ENCODE measurements around the gene OXCT1. TPM values are rescaled to one million over a fixed set of nuclear protein-coding genes. Genes with fewer than 3 reads are reported as not detected.

Gene OXCT1
- total RNA-seq, 1 donor, result 39.4 TPM

- Histone ChIP-seq H3K27me3 (ENCODE audit: insufficient read depth, low read length) (no peaks in the 10 kb centered on the region), H3K36me3 (ENCODE audit: insufficient read depth, low read length) (no peaks in the 10 kb centered on the region), H4K20me1 (ENCODE audit: insufficient read depth, low read length) (no peaks in the 10 kb centered on the region), H3K27ac (ENCODE audit: low read depth, low read length) (peak overlapping the region; percentile 78), H2AFZ (ENCODE audit: low read length) (no peak overlapping the region), H3K9me3 (ENCODE audit: low read depth, low read length) (no peaks in the 10 kb centered on the region), H3K4me1 (ENCODE audit: insufficient read depth, low read length) (peaks cover 46% of the 10 kb centered on the region), H3K4me2 (ENCODE audit: insufficient read depth, low read length) (peak overlapping the region; percentile 64), H3K4me3 (ENCODE audit: insufficient read depth, low read length) (no peak overlapping the region), H3K79me2 (ENCODE audit: insufficient read depth, low read length) (no peaks in the 10 kb centered on the region)
- TF ChIP-seq CTCF (IDR thresholded peaks at IDR 0.05; ENCODE audit: extremely low read depth, low read depth, low read length), result no peak
- no peak for DNase-seq (ENCODE audit: insufficient read length, low spot score, missing footprints)
Observed at GRCh38 chr5:41788941-41789368, 81.3 kb downstream of the OXCT1 start.

- H3K36me3 ChIP-seq (ENCODE audit: insufficient read depth, low read length), result no peaks in the 10 kb centered on the region
- H3K4me2 ChIP-seq (ENCODE audit: insufficient read depth, low read length), result no peak overlapping the region
- no peak overlapping the region for H2AFZ ChIP-seq (ENCODE audit: low read length)
- H4K20me1 ChIP-seq (ENCODE audit: insufficient read depth, low read length), result no peaks in the 10 kb centered on the region
- H3K79me2 ChIP-seq (ENCODE audit: insufficient read depth, low read length), result no peaks in the 10 kb centered on the region
- TF ChIP-seq CTCF (IDR thresholded peaks at IDR 0.05; ENCODE audit: extremely low read depth, low read depth, low read length), result no peak
- DNase-seq (ENCODE audit: insufficient read length, low spot score, missing footprints), result no peak
- no peaks in the 10 kb centered on the region for H3K27me3 ChIP-seq (ENCODE audit: insufficient read depth, low read length)
- H3K9me3 ChIP-seq (ENCODE audit: low read depth, low read length), result no peaks in the 10 kb centered on the region
- no peak overlapping the region for H3K27ac ChIP-seq (ENCODE audit: low read depth, low read length)
- peaks cover 36% of the 10 kb centered on the region for H3K4me1 ChIP-seq (ENCODE audit: insufficient read depth, low read length)
- no peak overlapping the region for H3K4me3 ChIP-seq (ENCODE audit: insufficient read depth, low read length)
Observed at GRCh38 chr5:41787265-41787664, 83.0 kb downstream of the OXCT1 start.

- TF ChIP-seq CTCF (IDR thresholded peaks at IDR 0.05; ENCODE audit: extremely low read depth, low read depth, low read length), result no peak
- H3K4me3 ChIP-seq (ENCODE audit: insufficient read depth, low read length), result no peak overlapping the region
- no peak for DNase-seq (ENCODE audit: insufficient read length, low spot score, missing footprints)
Observed at GRCh38 chr5:41785061-41785460, 85.2 kb downstream of the OXCT1 start.

GRCh38 chr5:41778410-41778809 is 91.8 kb downstream of the OXCT1 start:
- no peak for DNase-seq (ENCODE audit: insufficient read length, low spot score, missing footprints)
- H3K9me3 ChIP-seq (ENCODE audit: low read depth, low read length), result no peaks in the 10 kb centered on the region
- peaks cover 11% of the 10 kb centered on the region for H3K4me1 ChIP-seq (ENCODE audit: insufficient read depth, low read length)

More at GRCh38 chr5:41785061-41785460, 85.2 kb downstream of the OXCT1 start:
- Histone ChIP-seq H2AFZ (ENCODE audit: low read length) (no peak overlapping the region), H3K27me3 (ENCODE audit: insufficient read depth, low read length) (no peaks in the 10 kb centered on the region), H3K9me3 (ENCODE audit: low read depth, low read length) (no peaks in the 10 kb centered on the region), H3K79me2 (ENCODE audit: insufficient read depth, low read length) (no peaks in the 10 kb centered on the region), H3K36me3 (ENCODE audit: insufficient read depth, low read length) (no peaks in the 10 kb centered on the region), H4K20me1 (ENCODE audit: insufficient read depth, low read length) (no peaks in the 10 kb centered on the region), H3K27ac (ENCODE audit: low read depth, low read length) (no peak overlapping the region), H3K4me2 (ENCODE audit: insufficient read depth, low read length) (no peak overlapping the region), H3K4me1 (ENCODE audit: insufficient read depth, low read length) (peaks cover 27% of the 10 kb centered on the region)

More at GRCh38 chr5:41778410-41778809, 91.8 kb downstream of the OXCT1 start:
- Histone ChIP-seq H3K36me3 (ENCODE audit: insufficient read depth, low read length) (no peaks in the 10 kb centered on the region), H3K27me3 (ENCODE audit: insufficient read depth, low read length) (no peaks in the 10 kb centered on the region), H3K4me3 (ENCODE audit: insufficient read depth, low read length) (no peak overlapping the region), H3K4me2 (ENCODE audit: insufficient read depth, low read length) (no peak overlapping the region), H4K20me1 (ENCODE audit: insufficient read depth, low read length) (no peaks in the 10 kb centered on the region), H2AFZ (ENCODE audit: low read length) (no peak overlapping the region), H3K79me2 (ENCODE audit: insufficient read depth, low read length) (no peaks in the 10 kb centered on the region), H3K27ac (ENCODE audit: low read depth, low read length) (no peak overlapping the region)
- TF ChIP-seq CTCF (IDR thresholded peaks at IDR 0.05; ENCODE audit: extremely low read depth, low read depth, low read length), result no peak

Measured in osteoblast (primary cell).